Lung (tissue), 12 donors: Measurements from ENCODE around the gene NEUROD1. TPM values are rescaled to one million over a fixed set of nuclear protein-coding genes. Genes with fewer than 3 reads are reported as not detected.

Experiments
- ATAC-seq: fragments of 200-7000 bp; cut with Tn5 transposase; one replicate; pipeline ENCODE4 v1.9.1; 2020; ENCODE audit warnings: moderate number of reproducible peaks; ENCODE audit not compliant: insufficient read depth, low FRiP score
- DNase-seq, 3 donors: peaks; one replicate each; pipeline ENCODE4 v3.0.0-alpha.2; 2013 to 2017
- H3K27ac ChIP-seq, 2 donors: one replicate each; pipeline ENCODE4 v1.5.1; 2013; ENCODE audit warnings: mild to moderate bottlenecking in 2 of 2, moderate library complexity in 2 of 2, control low read depth in 1 of 2, inconsistent platforms in 1 of 2, low read depth in 1 of 2, low read length in 1 of 2
- H3K27me3 ChIP-seq, 3 donors: one replicate each; pipeline ENCODE4 v1.5.1; 2013; ENCODE audit warnings: low read length in 2 of 3; ENCODE audit not compliant: control insufficient read depth in 3 of 3, insufficient read depth in 3 of 3
- H3K36me3 ChIP-seq, 4 donors: one replicate each; pipeline ENCODE4 v1.5.1; 2013; ENCODE audit warnings: low read length in 4 of 4, mild to moderate bottlenecking in 1 of 4, moderate library complexity in 1 of 4; ENCODE audit not compliant: control insufficient read depth in 4 of 4, insufficient read depth in 4 of 4
- H3K4me1 ChIP-seq, 5 donors: one replicate each; pipeline ENCODE4 v1.5.1; 2013; ENCODE audit warnings: low read length in 5 of 5, mild to moderate bottlenecking in 2 of 5, moderate library complexity in 1 of 5; ENCODE audit not compliant: control insufficient read depth in 5 of 5, insufficient read depth in 5 of 5
- H3K4me3 ChIP-seq: one replicate; pipeline ENCODE4 v1.5.1; 2013; ENCODE audit warnings: mild to moderate bottlenecking, control low read depth, moderate library complexity
- H3K9ac ChIP-seq, 2 donors: one replicate each; pipeline ENCODE4 v1.5.1; 2013; ENCODE audit warnings: low read length in 2 of 2, control low read depth in 1 of 2; ENCODE audit not compliant: insufficient read depth in 1 of 2
- H3K9me3 ChIP-seq, 4 donors: one replicate each; pipeline ENCODE4 v1.5.1; 2013; ENCODE audit warnings: low read length in 3 of 4, mild to moderate bottlenecking in 1 of 4, moderate library complexity in 1 of 4; ENCODE audit not compliant: control insufficient read depth in 4 of 4, insufficient read depth in 3 of 4
- WGBS, 2 donors: extraction: QIAGEN DNeasy Blood & Tissue Kit; methylation state at CpG; one replicate each; pipeline ENCODE4 v1.1.7; 2013; 5-methylcytosine and 5-hydroxymethylcytosine counted together
- polyA plus RNA-seq, 2 donors: library from polyadenylated mRNA; stranded (reverse); fragments of 200-250 nt; gene quantifications; one replicate each; pipeline ENCODE4 v1.2.1, GENCODE V29; 2013
- total RNA-seq, 2 donors: library from RNA; depleted of rRNA in 1 of 2; stranded (reverse); fragments of >200 nt in 1 of 2; gene quantifications; one replicate each; pipeline ENCODE4 v1.2.1, GENCODE V29; 2014 to 2021
- TF ChIP-seq, protein P1 (sequence below): IDR thresholded peaks from 2 replicates; pipeline ENCODE4 v1.5.1; 2012; ENCODE audit warnings: mild to moderate bottlenecking; ENCODE audit errors: control extremely low read depth, extremely low read depth
- donor health status: control.
- donor health status: control.
- donor health status: Bipolar disorder and iron deficiency.
- donor health status: healthy.
- donor health status: DM: yes; HTN: yes; CAD: no.

NEUROD1 gene
- total and polyA plus RNA-seq, 4 donors, result 0.82 TPM; not detected in 3

GRCh38 chr2:181667234-181667633, 13.1 kb downstream of the NEUROD1 start:
- peaks cover 0 to 14% (median 0%) of the 10 kb centered on the region in 3 donors for H3K27me3 ChIP-seq
- ATAC-seq (no peak), DNase-seq (no peak)
- no peak overlapping the region for H3K9ac ChIP-seq
- no peak overlapping the region for H3K27ac ChIP-seq
- no peaks in the 10 kb centered on the region for H3K36me3 ChIP-seq
- TF ChIP-seq, protein P1, sequence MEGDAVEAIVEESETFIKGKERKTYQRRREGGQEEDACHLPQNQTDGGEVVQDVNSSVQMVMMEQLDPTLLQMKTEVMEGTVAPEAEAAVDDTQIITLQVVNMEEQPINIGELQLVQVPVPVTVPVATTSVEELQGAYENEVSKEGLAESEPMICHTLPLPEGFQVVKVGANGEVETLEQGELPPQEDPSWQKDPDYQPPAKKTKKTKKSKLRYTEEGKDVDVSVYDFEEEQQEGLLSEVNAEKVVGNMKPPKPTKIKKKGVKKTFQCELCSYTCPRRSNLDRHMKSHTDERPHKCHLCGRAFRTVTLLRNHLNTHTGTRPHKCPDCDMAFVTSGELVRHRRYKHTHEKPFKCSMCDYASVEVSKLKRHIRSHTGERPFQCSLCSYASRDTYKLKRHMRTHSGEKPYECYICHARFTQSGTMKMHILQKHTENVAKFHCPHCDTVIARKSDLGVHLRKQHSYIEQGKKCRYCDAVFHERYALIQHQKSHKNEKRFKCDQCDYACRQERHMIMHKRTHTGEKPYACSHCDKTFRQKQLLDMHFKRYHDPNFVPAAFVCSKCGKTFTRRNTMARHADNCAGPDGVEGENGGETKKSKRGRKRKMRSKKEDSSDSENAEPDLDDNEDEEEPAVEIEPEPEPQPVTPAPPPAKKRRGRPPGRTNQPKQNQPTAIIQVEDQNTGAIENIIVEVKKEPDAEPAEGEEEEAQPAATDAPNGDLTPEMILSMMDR, result no peak
- no peak overlapping the region for H3K4me3 ChIP-seq
- 68 to 75% methylated on average over 1 of the region's 1 CpG for WGBS, 2 donors
- H3K9me3 ChIP-seq, result peaks cover 0 to 15% (median 4%) of the 10 kb centered on the region in 4 donors
- no peaks in the 10 kb centered on the region for H3K4me1 ChIP-seq

GRCh38 chr2:181662287-181662686, 18.0 kb downstream of the NEUROD1 start:
- WGBS, 2 donors, result 91 to 92% methylated on average over 2 of the region's 2 CpGs
- Histone ChIP-seq H3K36me3 (no peaks in the 10 kb centered on the region), H3K27ac (no peak overlapping the region), H3K4me1 (peaks cover 0 to under 1% (median 0%) of the 10 kb centered on the region in 5 donors), H3K4me3 (no peak overlapping the region), H3K27me3 (peaks cover 4 to 17% (median 7%) of the 10 kb centered on the region in 3 donors), H3K9me3 (peaks cover 0 to 15% (median 4%) of the 10 kb centered on the region in 4 donors), H3K9ac (no peak overlapping the region)
- TF ChIP-seq, protein P1, result no peak
- DNase-seq (no peak), ATAC-seq (no peak)

DNA sequence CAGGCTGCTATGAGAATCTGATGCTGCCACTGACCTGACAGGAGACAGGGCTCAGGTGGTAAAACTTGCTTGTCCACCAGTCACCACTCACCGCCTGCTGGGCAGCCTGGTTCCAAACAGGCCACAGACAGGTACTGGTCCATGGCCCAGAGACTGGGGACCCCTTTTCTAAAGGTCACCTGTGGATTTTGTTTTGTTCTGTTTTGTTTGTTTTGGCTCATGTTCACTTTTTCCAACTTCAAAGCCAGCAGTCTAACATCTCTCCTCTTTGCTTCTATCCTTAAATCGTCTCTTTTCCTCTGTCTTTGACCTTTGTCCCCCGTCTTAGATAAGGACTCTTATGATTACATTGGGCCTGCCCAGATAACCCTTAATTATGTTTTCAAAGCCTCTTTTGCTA, 20.1 kb downstream of the NEUROD1 start:
- TF ChIP-seq, protein P1, result no peak
- Histone ChIP-seq H3K27me3 (peaks cover 4 to 32% (median 14%) of the 10 kb centered on the region in 3 donors), H3K4me1 (peaks cover 0 to 10% (median 0%) of the 10 kb centered on the region in 5 donors), H3K27ac (no peak overlapping the region), H3K9ac (no peak overlapping the region), H3K9me3 (peaks cover 0 to 4% (median 0%) of the 10 kb centered on the region in 4 donors), H3K4me3 (no peak overlapping the region), H3K36me3 (no peaks in the 10 kb centered on the region)
- no peak for ATAC-seq
- no peak for DNase-seq
- WGBS, 2 donors, result 54 to 77% methylated on average over 3 of the region's 3 CpGs

- Histone ChIP-seq H3K36me3 (no peaks in the 10 kb centered on the region), H3K27ac (no peak overlapping the region), H3K9ac (no peak overlapping the region), H3K27me3 (peaks cover 4 to 34% (median 14%) of the 10 kb centered on the region in 3 donors), H3K9me3 (no peaks in the 10 kb centered on the region), H3K4me3 (no peak overlapping the region), H3K4me1 (peaks cover 0 to 10% (median 0%) of the 10 kb centered on the region in 5 donors)
- DNase-seq (no peak), ATAC-seq (no peak)
- TF ChIP-seq, protein P1, result no peak
- 68 to 76% methylated on average over 4 of the region's 4 CpGs for WGBS, 2 donors
Measured at GRCh38 chr2:181658444-181658843, 21.9 kb downstream of the NEUROD1 start.
